ENCODE results near the gene HPCA. TPM values are rescaled to one million over a fixed set of nuclear protein-coding genes. Genes with fewer than 3 reads are reported as not detected.

HPCA gene
- total RNA-seq, 4 donors from 2014 or later: 0.64 to 0.96 TPM; not detected in 2

DNA sequence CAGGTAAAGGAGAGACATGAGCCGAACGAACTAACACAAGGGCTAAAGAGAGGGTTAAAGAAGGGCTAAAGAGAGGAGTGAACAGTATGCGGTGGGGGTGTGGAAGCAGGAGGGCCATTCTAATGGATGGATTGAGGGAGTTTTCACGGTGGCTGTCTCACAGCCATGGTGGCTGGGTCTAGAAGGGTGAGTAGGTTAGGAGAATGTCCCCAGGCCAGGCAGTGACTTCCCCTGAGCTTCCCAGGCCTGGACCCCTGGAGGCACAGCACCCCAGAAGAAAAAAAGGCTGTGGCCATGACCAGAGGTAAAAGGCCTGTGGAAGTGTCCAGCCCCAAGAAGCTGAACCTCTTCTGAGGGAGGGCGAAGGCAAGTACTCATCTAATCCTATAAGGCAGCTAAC lies 19.1 kb upstream of the HPCA start:
- in situ Hi-C loops (cut with MboI; ENCODE audit: low pct_ligation_motif_present in 1 of 4, low pct_unique_long_range_greater_than_20kb in 1 of 4, low sequenced_read_pairs in 3 of 4) (loop anchor here in 1 of 4 donors (10.0 kb wide), 1 partner anchor 162 kb away; the partner anchor contains the start of gene SYNC), intact Hi-C loops (cut with DNase I; ENCODE audit: low total_unique reads) (no loop called here)
- Histone ChIP-seq H3K36me3 (peaks cover 0 to 7% (median 0%) of the 10 kb centered on the region in 4 donors), H3K4me3 (no peak overlapping the region), H3K4me1 (peaks cover 5 to 22% (median 10%) of the 10 kb centered on the region in 4 donors), H3K27ac (no peak overlapping the region), H3K27me3 (peaks cover 29% of the 10 kb centered on the region), H3K9me3 (no peaks in the 10 kb centered on the region)
- no peak for DNase-seq
- TF ChIP-seq EP300 (IDR thresholded peaks at IDR 0.05; ENCODE audit: low read depth) (no peak), POLR2AphosphoS5 (IDR thresholded peaks at IDR 0.05) (no peak), POLR2A (IDR thresholded peaks at IDR 0.05) (no peak), CTCF (IDR thresholded peaks at IDR 0.05) (no peak)
- 98 to 100% methylated on average over 2 to 5 of the region's 5 CpGs for WGBS, 2 donors (ENCODE audit: low coverage in 1 of 2)

DNA sequence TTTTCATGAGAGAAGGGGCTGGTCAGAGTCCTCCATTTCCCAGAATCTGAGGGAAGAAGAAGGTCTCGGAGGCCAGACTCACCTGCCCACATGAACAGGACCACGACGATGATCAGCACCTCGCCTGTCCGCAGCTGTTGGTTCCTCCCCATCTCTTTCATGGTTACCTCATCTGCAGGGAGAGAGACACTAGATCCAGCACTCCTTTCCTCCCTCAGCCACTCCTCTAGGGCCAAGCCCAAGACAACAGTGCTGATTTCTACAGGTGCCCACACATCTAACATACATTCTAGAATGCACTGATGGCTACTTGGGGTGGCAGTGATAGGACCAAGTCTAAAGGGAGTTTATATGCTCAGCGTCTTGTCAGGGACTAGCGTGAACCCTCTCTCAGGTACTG lies 18.6 kb upstream of the HPCA start:
- no peak for DNase-seq
- intact Hi-C loops (cut with DNase I; ENCODE audit: low total_unique reads): no loop called here
- no peak overlapping the region for H3K27ac ChIP-seq
- H3K9me3 ChIP-seq: no peaks in the 10 kb centered on the region
- in situ Hi-C loops (cut with MboI; ENCODE audit: low pct_ligation_motif_present in 1 of 4, low pct_unique_long_range_greater_than_20kb in 1 of 4, low sequenced_read_pairs in 3 of 4): loop anchor here in 1 of 4 donors (10.0 kb wide), 1 partner anchor 163 kb away; the partner anchor contains the start of gene SYNC
- no peak for TF ChIP-seq CTCF (IDR thresholded peaks at IDR 0.05)
- TF ChIP-seq POLR2A (IDR thresholded peaks at IDR 0.05): no peak
- TF ChIP-seq POLR2AphosphoS5 (IDR thresholded peaks at IDR 0.05): no peak
- no peak for TF ChIP-seq EP300 (IDR thresholded peaks at IDR 0.05; ENCODE audit: low read depth)
- peaks cover 34% of the 10 kb centered on the region for H3K27me3 ChIP-seq
- H3K4me3 ChIP-seq: no peak overlapping the region
- H3K36me3 ChIP-seq: peaks cover 0 to 7% (median 0%) of the 10 kb centered on the region in 4 donors
- H3K4me1 ChIP-seq: peaks cover 5 to 27% (median 14%) of the 10 kb centered on the region in 4 donors
- WGBS, 2 donors (ENCODE audit: low coverage in 1 of 2): 88% methylated on average over 7 of the region's 7 CpGs; no CpG with 5 or more reads in 1 of the 2 donors

- Histone ChIP-seq H3K4me1 (peaks cover 5 to 29% (median 15%) of the 10 kb centered on the region in 4 donors), H3K9me3 (no peaks in the 10 kb centered on the region), H3K36me3 (peaks cover 0 to 3% (median 0%) of the 10 kb centered on the region in 4 donors), H3K27me3 (peaks cover 34% of the 10 kb centered on the region), H3K4me3 (no peak overlapping the region), H3K27ac (no peak overlapping the region)
- intact Hi-C loops (cut with DNase I; ENCODE audit: low total_unique reads) (no loop called here), in situ Hi-C loops (cut with MboI; ENCODE audit: low pct_ligation_motif_present in 1 of 4, low pct_unique_long_range_greater_than_20kb in 1 of 4, low sequenced_read_pairs in 3 of 4) (loop anchor here in 1 of 4 donors (10.0 kb wide), 1 partner anchor 163 kb away; the partner anchor contains the start of gene SYNC)
- TF ChIP-seq CTCF (IDR thresholded peaks at IDR 0.05) (no peak), EP300 (IDR thresholded peaks at IDR 0.05; ENCODE audit: low read depth) (no peak), POLR2AphosphoS5 (IDR thresholded peaks at IDR 0.05) (no peak)
- 83 to 96% methylated on average over 4 to 13 of the region's 13 CpGs for WGBS, 2 donors (ENCODE audit: low coverage in 1 of 2)
- no peak for DNase-seq
These were observed 18.2 kb upstream of the HPCA start for GRCh38 chr1:32868085-32868484.

DNA sequence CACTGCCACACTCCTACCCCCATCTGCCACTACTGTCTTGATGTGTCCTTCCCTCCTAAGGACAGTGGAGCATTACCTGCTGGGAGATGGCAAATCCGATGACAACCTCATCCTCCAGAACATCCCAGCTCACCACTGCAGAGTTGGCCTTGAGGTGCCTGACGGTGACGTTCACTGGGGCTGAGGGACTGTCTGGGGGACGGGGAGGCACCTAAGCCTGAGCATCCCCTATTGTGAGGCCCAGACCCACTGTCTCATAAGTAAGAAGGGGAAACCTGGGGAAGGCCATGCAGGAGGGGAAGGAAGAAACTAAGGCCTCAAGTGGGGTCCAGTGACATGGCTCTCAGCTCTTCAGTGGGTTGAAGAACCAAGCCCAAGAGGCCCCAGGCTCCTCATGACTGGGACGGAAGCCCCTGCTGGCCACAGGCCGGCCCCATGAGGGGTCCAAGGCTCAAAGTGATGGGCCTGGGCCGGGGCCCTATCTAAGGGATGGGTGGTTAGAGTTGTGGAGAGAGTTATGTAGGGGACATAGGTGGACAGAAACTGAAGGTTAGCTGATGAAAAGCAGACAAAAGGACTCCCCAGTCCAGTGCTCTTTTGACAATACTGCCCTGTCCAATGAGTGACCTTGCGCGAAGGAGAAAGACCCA lies 17.4 kb upstream of the HPCA start:
- TF ChIP-seq POLR2AphosphoS5 (IDR thresholded peaks at IDR 0.05) (no peak), EP300 (IDR thresholded peaks at IDR 0.05; ENCODE audit: low read depth) (no peak), CTCF (IDR thresholded peaks at IDR 0.05) (no peak), POLR2A (IDR thresholded peaks at IDR 0.05) (no peak)
- in situ Hi-C loops (cut with MboI; ENCODE audit: low pct_ligation_motif_present in 1 of 4, low pct_unique_long_range_greater_than_20kb in 1 of 4, low sequenced_read_pairs in 3 of 4): loop anchor here in 1 of 4 donors (10.0 kb wide), 1 partner anchor 164 kb away; the partner anchor contains the start of gene SYNC
- H3K27me3 ChIP-seq: peaks cover 34% of the 10 kb centered on the region
- no peak for DNase-seq
- no peak overlapping the region for H3K4me3 ChIP-seq
- intact Hi-C loops (cut with DNase I; ENCODE audit: low total_unique reads): no loop called here
- no peaks in the 10 kb centered on the region for H3K36me3 ChIP-seq
- H3K27ac ChIP-seq: no peak overlapping the region
- no peaks in the 10 kb centered on the region for H3K9me3 ChIP-seq
- H3K4me1 ChIP-seq: peaks cover 5 to 29% (median 15%) of the 10 kb centered on the region in 4 donors
- 80 to 91% methylated on average over 1 to 9 of the region's 9 CpGs for WGBS, 2 donors (ENCODE audit: low coverage in 1 of 2)
